Aorta (tissue), 5 donors: ENCODE data around the gene GPATCH3. TPM values are rescaled to one million over a fixed set of nuclear protein-coding genes. Genes with fewer than 3 reads are reported as not detected.
"Not testable (repeated sequence)": the region's sequence is repeated elsewhere in the genome, so short reads cannot be mapped to it uniquely, and the experiment has no call there.

Experiments
- ATAC-seq: fragments of 200-7000 bp; cut with Tn5 transposase; one replicate; pipeline ENCODE4 v1.9.1; 2022; ENCODE audit warnings: moderate library complexity; ENCODE audit not compliant: low FRiP score
- DNase-seq, 2 donors: peaks; one replicate each; pipeline ENCODE4 v3.0.0-alpha.2; 2020
- H3K27ac ChIP-seq, 2 donors: one replicate each; pipeline ENCODE4 v1.5.1; 2013; ENCODE audit warnings: low read length in 2 of 2, mild to moderate bottlenecking in 2 of 2, moderate library complexity in 2 of 2, control low read depth in 1 of 2, inconsistent platforms in 1 of 2, low read depth in 1 of 2
- H3K27me3 ChIP-seq, 2 donors: one replicate each; pipeline ENCODE4 v1.6.1; 2013; ENCODE audit warnings: control low read depth in 1 of 2, low read length in 1 of 2, mild to moderate bottlenecking in 1 of 2, moderate library complexity in 1 of 2; ENCODE audit not compliant: insufficient read depth in 2 of 2, control insufficient read depth in 1 of 2
- H3K36me3 ChIP-seq, 2 donors: one replicate each; pipeline ENCODE4 v1.6.1; 2013; ENCODE audit warnings: control low read depth in 1 of 2, low read length in 1 of 2, mild to moderate bottlenecking in 1 of 2; ENCODE audit not compliant: insufficient read depth in 2 of 2, control insufficient read depth in 1 of 2
- H3K4me1 ChIP-seq, 2 donors: one replicate each; pipeline ENCODE4 v1.6.1; 2013; ENCODE audit warnings: low read length in 2 of 2, control low read depth in 1 of 2, mild to moderate bottlenecking in 1 of 2, moderate library complexity in 1 of 2; ENCODE audit not compliant: insufficient read depth in 2 of 2, control insufficient read depth in 1 of 2
- H3K4me3 ChIP-seq, 2 donors: one replicate each; pipeline ENCODE4 v1.5.1; 2013; ENCODE audit warnings: low read length in 2 of 2, control low read depth in 1 of 2, mild to moderate bottlenecking in 1 of 2
- H3K9me3 ChIP-seq: one replicate; pipeline ENCODE4 v1.6.1; 2013; ENCODE audit warnings: mild to moderate bottlenecking, low read length; ENCODE audit not compliant: control insufficient read depth
- WGBS, 2 donors: extraction: QIAGEN DNeasy Blood & Tissue Kit; methylation state at CpG; one replicate each; pipeline ENCODE4 v1.1.7; 2013; 5-methylcytosine and 5-hydroxymethylcytosine counted together
- intact Hi-C, 2 donors: fragments of 100-400 bp; cut with DNase I; formaldehyde crosslinking; loops; one replicate each; pipeline versions ENCODE4 v1.14.2 to v1.15.0; 2022
- polyA plus RNA-seq, 2 donors: library from polyadenylated mRNA; stranded (reverse); fragments of 200-250 nt; gene quantifications; one replicate each; pipeline ENCODE4 v1.2.3, GENCODE V29; 2013
- total RNA-seq, 2 donors: library from RNA; stranded (reverse); fragmentation: NEBNext Ultra II Directional; extraction: Animal tissue kit (Norgen Biotek cat#: 25700); gene quantifications; one replicate each; pipeline ENCODE4 v1.2.1, GENCODE V29; 2021
- donor health status: healthy with polysubstance abuse.
- donor health status: Bipolar disorder and iron deficiency.
- donor health status: DM: no; HTN: no; CAD: no.
- donor health status: DM: no; HTN: no; CAD: no.
- donor health status: DM: yes; HTN: yes; CAD: no.

Gene GPATCH3
- total and polyA plus RNA-seq, 4 donors = 7.5 to 16.4 (median 11.2) TPM

- H3K36me3 ChIP-seq = peaks cover 10 to 19% of the 10 kb centered on the region in 2 donors
- DNase-seq (no peak), ATAC-seq (no peak)
- intact Hi-C loops = no loop called here
- no peak overlapping the region for H3K27ac ChIP-seq
- H3K9me3 ChIP-seq = no peaks in the 10 kb centered on the region
- no peak overlapping the region for H3K4me3 ChIP-seq
- H3K27me3 ChIP-seq = no peaks in the 10 kb centered on the region
- WGBS, 2 donors = 81 to 84% methylated on average over 5 of the region's 5 CpGs
- no peaks in the 10 kb centered on the region for H3K4me1 ChIP-seq
These were observed 17.4 kb downstream of the GPATCH3 start for GRCh38 chr1:26882696-26883463.

GRCh38 chr1:26881611-26882010 lies 18.7 kb downstream of the GPATCH3 start:
- 78 to 83% methylated on average over 6 of the region's 6 CpGs for WGBS, 2 donors
- H3K27ac ChIP-seq, H3K27me3 ChIP-seq, H3K4me1 ChIP-seq, ATAC-seq, H3K4me3 ChIP-seq, DNase-seq, intact Hi-C loops, H3K9me3 ChIP-seq: not testable (repeated sequence)
- peaks cover 10 to 19% of the 10 kb centered on the region in 2 donors for H3K36me3 ChIP-seq

DNA sequence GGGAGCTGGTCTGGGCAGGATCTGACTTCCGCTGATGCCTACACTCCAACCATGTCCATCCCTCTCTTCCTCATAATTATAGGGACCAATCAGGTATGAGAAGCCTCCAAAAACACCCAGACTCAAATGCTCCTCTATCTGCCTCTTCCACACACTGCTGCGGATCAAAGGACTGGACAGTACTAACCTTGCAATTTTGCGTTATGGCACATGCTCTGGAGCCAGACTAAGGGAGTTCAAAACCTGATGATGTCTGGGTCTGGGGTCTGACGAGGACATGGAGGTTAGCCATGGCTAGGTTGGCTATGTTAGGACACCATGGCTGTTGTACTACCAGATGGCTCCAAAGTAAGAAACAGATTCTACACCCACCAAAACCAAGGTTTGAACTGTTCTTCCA lies 20.5 kb downstream of the GPATCH3 start:
- 88 to 90% methylated on average over 4 of the region's 4 CpGs for WGBS, 2 donors
- Histone ChIP-seq H3K9me3 (no peaks in the 10 kb centered on the region), H3K27ac (no peak overlapping the region), H3K36me3 (peaks cover 8 to 19% of the 10 kb centered on the region in 2 donors), H3K4me3 (no peak overlapping the region), H3K4me1 (no peaks in the 10 kb centered on the region), H3K27me3 (no peaks in the 10 kb centered on the region)
- ATAC-seq (no peak), DNase-seq (no peak)
- intact Hi-C loops = loop anchor here (5.0 to 10.0 kb wide), 2 partner anchors 65 to 67 kb away; no protein-coding TSS in a partner anchor

- H3K27ac ChIP-seq = no peak overlapping the region
- intact Hi-C loops = loop anchor here (5.0 to 10.0 kb wide), 2 partner anchors 63 to 65 kb away; no protein-coding TSS in a partner anchor
- DNase-seq = no peak
- H3K36me3 ChIP-seq = peaks cover 6 to 8% of the 10 kb centered on the region in 2 donors
- no peak overlapping the region for H3K4me3 ChIP-seq
- 58 to 62% methylated on average over 2 of the region's 2 CpGs for WGBS, 2 donors
- H3K4me1 ChIP-seq = no peaks in the 10 kb centered on the region
- no peak for ATAC-seq
- no peaks in the 10 kb centered on the region for H3K27me3 ChIP-seq
- no peaks in the 10 kb centered on the region for H3K9me3 ChIP-seq
These were observed 22.9 kb downstream of the GPATCH3 start for GRCh38 chr1:26877326-26877725.

- intact Hi-C loops = loop anchor here (5.0 to 10.0 kb wide), 2 partner anchors 60 to 63 kb away; no protein-coding TSS in a partner anchor
- DNase-seq = no peak
- peaks cover 0 to 6% of the 10 kb centered on the region in 2 donors for H3K36me3 ChIP-seq
- ATAC-seq = no peak
- no peaks in the 10 kb centered on the region for H3K9me3 ChIP-seq
- no peaks in the 10 kb centered on the region for H3K27me3 ChIP-seq
- no peak overlapping the region for H3K4me3 ChIP-seq
- WGBS, 2 donors = 65 to 71% methylated on average over 4 of the region's 4 CpGs
- no peak overlapping the region for H3K27ac ChIP-seq
- no peaks in the 10 kb centered on the region for H3K4me1 ChIP-seq
These were observed 25.4 kb downstream of the GPATCH3 start for GRCh38 chr1:26874896-26875295.

DNA sequence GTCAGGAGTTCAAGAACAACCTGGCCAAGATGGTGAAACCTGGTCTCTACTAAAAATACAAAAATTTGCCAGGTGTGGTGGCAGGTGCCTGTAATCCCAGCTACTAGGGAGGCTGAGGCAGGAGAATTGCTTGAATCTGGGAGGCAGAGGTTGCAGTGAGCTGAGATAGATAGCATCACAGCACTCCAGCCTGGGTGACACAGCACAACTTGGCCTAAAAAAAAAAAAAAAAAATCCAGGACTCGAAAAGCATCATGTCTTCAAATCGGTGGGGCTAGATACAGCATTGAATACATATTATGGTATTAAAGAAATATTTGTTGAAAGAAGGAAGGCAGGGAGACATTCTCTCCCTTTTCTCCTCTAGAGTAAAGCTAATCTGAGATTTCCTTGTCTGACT lies 27.2 kb downstream of the GPATCH3 start:
- not testable (repeated sequence) for H3K27me3 ChIP-seq, ATAC-seq, H3K27ac ChIP-seq, H3K4me3 ChIP-seq, DNase-seq, H3K36me3 ChIP-seq, H3K9me3 ChIP-seq, H3K4me1 ChIP-seq
- intact Hi-C loops = loop anchor here in 1 of 2 donors (10.0 kb wide), 1 partner anchor 58 kb away; no protein-coding TSS in a partner anchor
- 72 to 80% methylated on average over 2 of the region's 2 CpGs for WGBS, 2 donors

DNA sequence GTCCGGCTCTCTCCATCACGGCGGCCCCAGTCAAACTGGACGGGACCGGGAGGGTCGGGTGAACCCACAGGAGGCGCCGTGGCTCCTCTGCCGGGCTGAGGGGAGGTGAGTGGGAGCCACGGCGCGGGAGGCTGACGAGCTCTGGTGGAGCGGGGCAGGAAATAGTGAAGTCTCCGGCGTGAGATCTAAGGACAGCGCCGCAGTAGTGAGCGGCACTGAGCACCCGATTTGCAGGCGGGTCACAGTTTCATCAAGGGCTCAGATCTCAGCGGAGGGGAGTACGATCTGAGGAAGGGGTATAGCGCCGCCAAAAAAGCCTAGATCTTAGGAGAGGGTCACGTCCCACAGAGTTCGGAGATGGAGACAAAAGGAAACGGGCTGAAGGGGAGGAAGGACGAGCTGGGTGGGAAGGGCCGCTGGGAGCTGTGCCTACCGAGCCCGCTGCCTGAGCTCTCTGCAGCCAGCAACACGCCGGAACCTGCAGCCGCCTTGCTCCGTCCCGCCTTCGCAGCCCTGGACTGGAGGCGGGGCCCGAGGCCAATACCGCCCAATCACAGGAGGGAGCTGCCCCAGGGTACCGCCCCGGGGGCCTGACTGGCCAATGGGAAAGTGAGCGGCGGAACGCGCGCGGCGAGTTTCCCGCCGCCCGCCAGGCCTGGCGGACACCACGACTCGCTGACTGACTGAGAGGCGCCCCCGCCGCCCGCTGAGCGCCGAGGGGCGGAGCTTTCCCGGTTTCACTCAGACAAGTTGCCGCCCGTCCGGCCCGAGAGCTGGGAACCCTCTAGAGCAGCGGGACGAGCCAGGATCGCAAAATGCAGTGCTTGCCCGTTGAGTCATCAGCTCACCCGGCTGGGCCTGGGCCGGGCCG lies 35.4 kb downstream of the GPATCH3 start:
- peak overlapping the region; percentile 27 to 40 for H3K4me3 ChIP-seq
- 1% methylated on average over 71 to 75 of the region's 75 CpGs for WGBS, 2 donors
- H3K36me3 ChIP-seq = no peaks in the 10 kb centered on the region
- intact Hi-C loops = no loop called here
- H3K27ac ChIP-seq = peak overlapping the region; percentile 10 to 96
- H3K4me1 ChIP-seq = peaks cover 0 to 2% of the 10 kb centered on the region in 2 donors
- peak; percentile 99 for DNase-seq
- H3K9me3 ChIP-seq = no peaks in the 10 kb centered on the region
- H3K27me3 ChIP-seq = no peaks in the 10 kb centered on the region
- ATAC-seq = peak; percentile 98

- Histone ChIP-seq H3K36me3 (no peaks in the 10 kb centered on the region), H3K4me3 (no peak overlapping the region), H3K27me3 (no peaks in the 10 kb centered on the region), H3K9me3 (no peaks in the 10 kb centered on the region), H3K4me1 (peaks cover 0 to 2% of the 10 kb centered on the region in 2 donors), H3K27ac (no peak overlapping the region)
- 65 to 73% methylated on average over 20 of the region's 20 CpGs for WGBS, 2 donors
- intact Hi-C loops = no loop called here
- DNase-seq (no peak), ATAC-seq (no peak)
These were observed 36.6 kb downstream of the GPATCH3 start for GRCh38 chr1:26863685-26864077.
